B cell (primary cell): ENCODE results near the gene OR10G7. TPM values are rescaled to one million over a fixed set of nuclear protein-coding genes. Genes with fewer than 3 reads are reported as not detected.

Experiments
- ATAC-seq: fragments of 200-7000 bp; cut with Tn5 transposase; one replicate; pipeline ENCODE4 v1.10.0; 2021; ENCODE audit warnings: low read depth, mild to moderate bottlenecking, moderate number of reproducible peaks, moderate library complexity
- CTCF ChIA-PET: fragments of 350-600 bp; sonication (Branson Sonifier 250); formaldehyde crosslinking; loops from one replicate; lab custom pipeline; 2021; ENCODE audit warnings: antibody characterized with exemption, inconsistent platforms; lab: Charles Lee
- POLR2A ChIA-PET: fragments of 350-600 bp; sonication (Branson Sonifier 250); formaldehyde crosslinking; loops from one replicate; lab custom pipeline; 2021; ENCODE audit warnings: antibody characterized with exemption; lab: Charles Lee
- DNase-seq: peaks from one replicate; pipeline ENCODE4 v3.0.0; 2013
- H2AFZ ChIP-seq: 2 replicates; pipeline ENCODE4 v1.6.1; 2012; ENCODE audit warnings: mild to moderate bottlenecking, low read depth, low read length; ENCODE audit not compliant: insufficient read depth, poor library complexity, severe bottlenecking
- H3K27ac ChIP-seq, 2 donors: 1 replicate in 1 of 2; 2 replicates in 1 of 2; pipeline ENCODE4 v1.5.1; 2012 to 2013; ENCODE audit warnings: low read length in 2 of 2, mild to moderate bottlenecking in 2 of 2, moderate library complexity in 1 of 2
- H3K27me3 ChIP-seq, 4 experiments: fragments of 200-600 bp in 1 of 4; sonication (generic) in 1 of 4; replicated peaks in 1 of 4; 1 replicate in 2 of 4; 2 replicates in 2 of 4; pipeline versions ENCODE4 v1.6.1 to v1.7.0; 2013 to 2016; ENCODE audit warnings: low read length in 3 of 4, mild to moderate bottlenecking in 2 of 4, mixed read lengths in 1 of 4, moderate library complexity in 1 of 4; ENCODE audit not compliant: insufficient read depth in 4 of 4, control insufficient read depth in 3 of 4; ENCODE audit errors: control extremely low read depth in 1 of 4
- H3K36me3 ChIP-seq, 2 experiments: replicated peaks in 1 of 2; 1 replicate in 1 of 2; 2 replicates in 1 of 2; pipeline versions ENCODE4 v1.6.1 to v1.7.1; 2013; ENCODE audit warnings: low read length in 1 of 2; ENCODE audit not compliant: insufficient read depth in 2 of 2, control insufficient read depth in 1 of 2; ENCODE audit errors: control extremely low read depth in 1 of 2, extremely low read depth in 1 of 2
- H3K4me1 ChIP-seq, 2 donors: fragments of 200-600 bp in 1 of 2; sonication (generic) in 1 of 2; 1 replicate in 1 of 2; 2 replicates in 1 of 2; pipeline versions ENCODE4 v1.5.1 to v1.6.1; 2013 to 2017; ENCODE audit warnings: low read length in 2 of 2; ENCODE audit not compliant: control insufficient read depth in 2 of 2, insufficient read depth in 2 of 2
- H3K4me2 ChIP-seq: replicated peaks from 2 replicates; pipeline ENCODE3; 2012; ENCODE audit warnings: mild to moderate bottlenecking, low read depth, low read length; ENCODE audit not compliant: poor library complexity, severe bottlenecking
- H3K4me3 ChIP-seq, 5 experiments: fragments of 200-600 bp in 1 of 5; sonication (generic) in 1 of 5; 1 replicate in 3 of 5; 2 replicates in 2 of 5; pipeline versions ENCODE4 v1.5.1 to v1.7.0; 2011 to 2016; ENCODE audit warnings: low read length in 4 of 5, mild to moderate bottlenecking in 4 of 5, low read depth in 2 of 5, control low read depth in 1 of 5, moderate library complexity in 1 of 5; ENCODE audit not compliant: insufficient read depth in 1 of 5; ENCODE audit errors: control extremely low read depth in 1 of 5, extremely low read depth in 1 of 5
- H3K79me2 ChIP-seq: fragments of 200-600 bp; sonication (generic); one replicate; pipeline ENCODE4 v1.6.0; 2016; ENCODE audit warnings: low read length; ENCODE audit not compliant: control insufficient read depth, insufficient read depth
- H3K9ac ChIP-seq: fragments of 200-600 bp; sonication (generic); 2 replicates; pipeline ENCODE4 v1.6.1; 2017; ENCODE audit warnings: mild to moderate bottlenecking, low read length, moderate library complexity
- H3K9me3 ChIP-seq, 3 donors: one replicate each; pipeline versions ENCODE4 v1.6.1 to v1.7.1; 2013; ENCODE audit warnings: low read length in 2 of 3; ENCODE audit not compliant: control insufficient read depth in 2 of 3, insufficient read depth in 1 of 3; ENCODE audit errors: control extremely low read depth in 1 of 3
- H4K20me1 ChIP-seq: 2 replicates; pipeline ENCODE4 v1.6.0; 2012; ENCODE audit warnings: mild to moderate bottlenecking, low read length; ENCODE audit not compliant: insufficient read depth, control insufficient read depth, poor library complexity, severe bottlenecking
- H3K27ac Mint-ChIP-seq: one replicate; pipeline ENCODE4 v1.8.0; 2021; ENCODE audit warnings: mixed read lengths
- H3K27me3 Mint-ChIP-seq: one replicate; pipeline ENCODE4 v1.8.0; 2021; ENCODE audit warnings: mixed read lengths
- H3K4me1 Mint-ChIP-seq: one replicate; pipeline ENCODE4 v1.8.0; 2021; ENCODE audit warnings: mixed read lengths
- H3K4me3 Mint-ChIP-seq: one replicate; pipeline ENCODE4 v1.8.0; 2021; ENCODE audit warnings: mixed read lengths
- H3K9me3 Mint-ChIP-seq: one replicate; pipeline ENCODE4 v1.8.0; 2022; ENCODE audit warnings: mixed read lengths; ENCODE audit not compliant: insufficient read depth
- CTCF ChIP-seq: fragments of 200-600 bp; IDR thresholded peaks from one replicate; pipeline ENCODE4 v1.8.0; 2022; ENCODE audit warnings: antibody characterized with exemption, mild to moderate bottlenecking
- EZH2 ChIP-seq: IDR thresholded peaks from 2 replicates; pipeline ENCODE4 v1.6.1; 2012; ENCODE audit warnings: borderline replicate concordance, low read depth, mild to moderate bottlenecking, moderate library complexity, low read length; ENCODE audit not compliant: insufficient read depth, poor library complexity, severe bottlenecking
- WGBS: methylation state at CpG from one replicate; pipeline ENCODE4 v1.1.5; 2013; ENCODE audit warnings: missing lambda C conversion rate; ENCODE audit not compliant: insufficient coverage; 5-methylcytosine and 5-hydroxymethylcytosine counted together
- intact Hi-C: fragments of 100-400 bp; cut with micrococcal nuclease; formaldehyde crosslinking; loops from one replicate; pipeline ENCODE4 v1.10.0; 2022
- polyA plus RNA-seq: library from polyadenylated mRNA; depleted of rRNA; stranded (reverse); fragments of >200 nt; gene quantifications from 2 replicates; pipeline ENCODE4 v1.2.3, GENCODE V29; 2012
- total RNA-seq, 2 donors: library from RNA; stranded (reverse); fragments of 120-200 nt in 1 of 2; gene quantifications; 1 replicate in 1 of 2; 2 replicates in 1 of 2; pipeline versions ENCODE4 v1.2.3 to v1.2.4, GENCODE V29; 2013 to 2022

OR10G7 gene
- total and polyA plus RNA-seq, 2 donors (not counting 1 experiment from before 2014, with no cell fraction given) = not detected

- Histone ChIP-seq H3K9me3 (peaks cover 0 to 5% (median 0%) of the 10 kb centered on the region in 3 donors), H3K4me2 (peak overlapping the region; percentile 60), H2AFZ (no peak overlapping the region), H3K4me1 (peaks cover 22 to 27% of the 10 kb centered on the region in 2 donors), H3K79me2 (no peaks in the 10 kb centered on the region), H3K9ac (peak overlapping the region; percentile 38), H4K20me1 (no peaks in the 10 kb centered on the region), H3K27ac (no peak overlapping the region), H3K4me3 (no peak overlapping the region), H3K36me3 (no peaks in the 10 kb centered on the region), H3K27me3 (peaks cover 0 to 18% (median 4%) of the 10 kb centered on the region in 4 experiments)
- ATAC-seq (peak; percentile 81), DNase-seq (peak; percentile 78)
- TF ChIP-seq EZH2 (no peak), CTCF (peak; percentile 51)
- H3K4me3 Mint-ChIP-seq = peak overlapping the region; percentile 64
- 55% methylated on average over 24 of the region's 28 CpGs for WGBS
- intact Hi-C loops = loop anchor here (5.0 kb wide), 1 partner anchor 128 kb away; no protein-coding TSS in a partner anchor
- peaks cover 48% of the 10 kb centered on the region for H3K27me3 Mint-ChIP-seq
- no peak overlapping the region for H3K27ac Mint-ChIP-seq
- no peaks in the 10 kb centered on the region for H3K9me3 Mint-ChIP-seq
- ChIA-PET CTCF (interaction anchor here (0.6 to 4.7 kb wide), 13 partner anchors 10 to 575 kb away, joined by 3 to 95 read pairs (median 3); no protein-coding TSS in a partner anchor), POLR2A (no interaction called here)
- H3K4me1 Mint-ChIP-seq = peaks cover 18% of the 10 kb centered on the region
These were observed 28.6 kb upstream of the OR10G7 start for GRCh38 chr11:124069429-124070401.
